ENCODE results near the gene BTC. TPM values are rescaled to one million over a fixed set of nuclear protein-coding genes. Genes with fewer than 3 reads are reported as not detected.

The BTC gene
- total and polyA plus RNA-seq, 2 donors (not counting 1 experiment from before 2014, with no cell fraction given) = not detected

- Mint-ChIP-seq H3K27me3 (peaks cover 7% of the 10 kb centered on the region), H3K27ac (no peak overlapping the region), H3K9me3 (ENCODE audit: insufficient read depth) (no peaks in the 10 kb centered on the region), H3K4me1 (no peaks in the 10 kb centered on the region), H3K4me3 (no peak overlapping the region)
- Histone ChIP-seq H4K20me1 (ENCODE audit: control insufficient read depth, insufficient read depth, low read length, poor library complexity, severe bottlenecking) (no peaks in the 10 kb centered on the region), H3K4me3 (ENCODE audit: control extremely low read depth in 1 of 5, extremely low read depth in 1 of 5, insufficient read depth in 1 of 5, low read depth in 2 of 5, low read length in 4 of 5) (no peak overlapping the region), H3K36me3 (replicated peaks in 1 of 2; ENCODE audit: control extremely low read depth in 1 of 2, control insufficient read depth in 1 of 2, extremely low read depth in 1 of 2, insufficient read depth in 2 of 2, low read length in 1 of 2) (no peaks in the 10 kb centered on the region), H3K4me2 (replicated peaks; ENCODE audit: low read depth, low read length, poor library complexity, severe bottlenecking) (no peak overlapping the region), H2AFZ (ENCODE audit: insufficient read depth, low read depth, low read length, poor library complexity, severe bottlenecking) (no peak overlapping the region), H3K4me1 (ENCODE audit: control insufficient read depth in 2 of 2, insufficient read depth in 2 of 2, low read length in 2 of 2) (no peaks in the 10 kb centered on the region), H3K79me2 (ENCODE audit: control insufficient read depth, insufficient read depth, low read length) (no peaks in the 10 kb centered on the region), H3K27ac (ENCODE audit: low read length in 2 of 2) (no peak overlapping the region), H3K9me3 (ENCODE audit: control extremely low read depth in 1 of 3, control insufficient read depth in 2 of 3, insufficient read depth in 1 of 3, low read length in 2 of 3) (no peaks in the 10 kb centered on the region), H3K9ac (ENCODE audit: low read length) (no peak overlapping the region), H3K27me3 (replicated peaks in 1 of 4; ENCODE audit: control extremely low read depth in 1 of 4, control insufficient read depth in 3 of 4, insufficient read depth in 4 of 4, low read length in 3 of 4) (peaks cover 0 to under 1% (median 0%) of the 10 kb centered on the region in 4 experiments)
- ATAC-seq (ENCODE audit: low read depth) (no peak), DNase-seq (no peak)
- WGBS (ENCODE audit: insufficient coverage) = 96% methylated on average over 5 of the region's 5 CpGs
- TF ChIP-seq EZH2 (IDR thresholded peaks at IDR 0.05; ENCODE audit: borderline replicate concordance, insufficient read depth, low read depth, low read length, poor library complexity, severe bottlenecking) (no peak), CTCF (IDR thresholded peaks at IDR 0.05) (no peak)
- CTCF ChIA-PET = no interaction called here
- POLR2A ChIA-PET = no interaction called here
- intact Hi-C loops (cut with micrococcal nuclease) = no loop called here
Measured at GRCh38 chr4:74751247-74751646, 43.1 kb downstream of the BTC start.

DNA sequence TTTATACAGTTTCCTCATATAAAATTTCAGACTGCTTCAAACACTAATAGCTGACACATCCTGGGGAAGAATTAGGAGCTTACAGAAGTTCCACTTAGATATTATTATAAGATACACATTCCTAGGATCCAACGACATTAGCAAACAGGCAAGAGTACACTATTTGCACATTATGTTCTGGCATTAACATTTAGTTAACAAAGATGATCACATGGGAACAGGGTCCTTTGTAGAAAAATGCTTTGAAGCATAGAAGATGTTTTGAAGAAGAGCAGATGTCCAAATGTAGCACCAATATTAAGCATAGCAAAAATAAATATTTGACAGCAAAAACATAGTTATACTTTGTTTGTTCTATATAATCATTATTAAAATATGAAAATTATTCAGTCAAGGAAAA, 52.1 kb downstream of the BTC start:
- Mint-ChIP-seq H3K9me3 (ENCODE audit: insufficient read depth) (no peaks in the 10 kb centered on the region), H3K27me3 (peaks cover 8% of the 10 kb centered on the region), H3K27ac (no peak overlapping the region), H3K4me3 (no peak overlapping the region), H3K4me1 (no peaks in the 10 kb centered on the region)
- H3K4me2 ChIP-seq (replicated peaks; ENCODE audit: low read depth, low read length, poor library complexity, severe bottlenecking) = no peak overlapping the region
- H3K27ac ChIP-seq (ENCODE audit: low read length in 2 of 2) = no peak overlapping the region
- intact Hi-C loops (cut with micrococcal nuclease) = no loop called here
- no peaks in the 10 kb centered on the region for H3K36me3 ChIP-seq (replicated peaks in 1 of 2; ENCODE audit: control extremely low read depth in 1 of 2, control insufficient read depth in 1 of 2, extremely low read depth in 1 of 2, insufficient read depth in 2 of 2, low read length in 1 of 2)
- POLR2A ChIA-PET = no interaction called here
- H2AFZ ChIP-seq (ENCODE audit: insufficient read depth, low read depth, low read length, poor library complexity, severe bottlenecking) = no peak overlapping the region
- ATAC-seq (ENCODE audit: low read depth) (no peak), DNase-seq (no peak)
- CTCF ChIA-PET = no interaction called here
- no CpG with 5 or more reads among the region's 1 CpG for WGBS (ENCODE audit: insufficient coverage)
- no peaks in the 10 kb centered on the region for H3K27me3 ChIP-seq (replicated peaks in 1 of 4; ENCODE audit: control extremely low read depth in 1 of 4, control insufficient read depth in 3 of 4, insufficient read depth in 4 of 4, low read length in 3 of 4)
- TF ChIP-seq CTCF (IDR thresholded peaks at IDR 0.05) = no peak
- TF ChIP-seq EZH2 (IDR thresholded peaks at IDR 0.05; ENCODE audit: borderline replicate concordance, insufficient read depth, low read depth, low read length, poor library complexity, severe bottlenecking) = no peak
- H3K9me3 ChIP-seq (ENCODE audit: control extremely low read depth in 1 of 3, control insufficient read depth in 2 of 3, insufficient read depth in 1 of 3, low read length in 2 of 3) = no peaks in the 10 kb centered on the region
- H3K4me3 ChIP-seq (ENCODE audit: control extremely low read depth in 1 of 5, extremely low read depth in 1 of 5, insufficient read depth in 1 of 5, low read depth in 2 of 5, low read length in 4 of 5) = no peak overlapping the region
- H4K20me1 ChIP-seq (ENCODE audit: control insufficient read depth, insufficient read depth, low read length, poor library complexity, severe bottlenecking) = no peaks in the 10 kb centered on the region
- H3K79me2 ChIP-seq (ENCODE audit: control insufficient read depth, insufficient read depth, low read length) = no peaks in the 10 kb centered on the region
- no peaks in the 10 kb centered on the region for H3K4me1 ChIP-seq (ENCODE audit: control insufficient read depth in 2 of 2, insufficient read depth in 2 of 2, low read length in 2 of 2)
- no peak overlapping the region for H3K9ac ChIP-seq (ENCODE audit: low read length)
